ENCODE results near the gene GNRHR. TPM values are rescaled to one million over a fixed set of nuclear protein-coding genes. Genes with fewer than 3 reads are reported as not detected.
"Not testable (repeated sequence)": the region's sequence is repeated elsewhere in the genome, so short reads cannot be mapped to it uniquely, and the experiment has no call there.

GNRHR gene
- total and polyA plus RNA-seq, 9 donors: 0.24 to 0.61 (median 0.28) TPM; not detected in 2

GRCh38 chr4:67719953-67720617 is 34.1 kb downstream of the GNRHR start:
- DNase-seq: no peak
- Histone ChIP-seq H3K9me3 (replicated peaks; ENCODE audit: control insufficient read depth, low read depth, low read length) (no peaks in the 10 kb centered on the region), H3K4me1 (ENCODE audit: control insufficient read depth, insufficient read depth, low read length) (no peaks in the 10 kb centered on the region), H3K4me3 (ENCODE audit: low read length) (no peak overlapping the region), H3K27me3 (ENCODE audit: control insufficient read depth, insufficient read depth, low read length) (no peaks in the 10 kb centered on the region), H3K27ac (ENCODE audit: low read length) (no peak overlapping the region), H3K36me3 (ENCODE audit: control insufficient read depth, insufficient read depth, low read length) (peaks cover 25% of the 10 kb centered on the region)
- WGBS (ENCODE audit: insufficient coverage): 94% methylated on average over 3 of the region's 3 CpGs

GRCh38 chr4:67718848-67719247 is 35.3 kb downstream of the GNRHR start:
- no CpG with 5 or more reads among the region's 2 CpGs for WGBS (ENCODE audit: insufficient coverage)
- H3K4me1 ChIP-seq (ENCODE audit: control insufficient read depth, insufficient read depth, low read length): no peaks in the 10 kb centered on the region

DNA sequence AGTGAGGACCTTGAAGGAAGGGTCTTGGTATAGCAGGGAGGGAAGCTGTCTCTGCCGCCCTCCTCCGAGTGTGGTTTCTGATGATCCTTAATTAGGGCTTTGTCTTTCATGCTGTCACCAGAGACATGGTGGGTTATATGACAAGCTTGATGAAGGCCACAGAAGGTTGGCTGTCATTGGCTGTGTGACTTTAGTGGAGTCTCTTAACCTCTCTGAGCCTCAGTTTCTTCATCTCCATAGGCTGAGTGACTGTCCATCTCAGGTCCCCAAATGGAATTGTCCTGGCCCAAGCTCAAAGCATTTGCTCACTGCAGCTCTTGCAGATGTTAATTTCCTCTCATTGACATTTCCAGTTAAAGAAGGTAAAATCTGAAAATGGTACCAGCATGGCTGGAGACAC is 36.6 kb downstream of the GNRHR start:
- WGBS (ENCODE audit: insufficient coverage): 86% methylated on average over 2 of the region's 2 CpGs
- no peaks in the 10 kb centered on the region for H3K4me1 ChIP-seq (ENCODE audit: control insufficient read depth, insufficient read depth, low read length)
- no peaks in the 10 kb centered on the region for H3K27me3 ChIP-seq (ENCODE audit: control insufficient read depth, insufficient read depth, low read length)
- no peaks in the 10 kb centered on the region for H3K9me3 ChIP-seq (replicated peaks; ENCODE audit: control insufficient read depth, low read depth, low read length)
- no peak overlapping the region for H3K4me3 ChIP-seq (ENCODE audit: low read length)
- DNase-seq: no peak
- H3K36me3 ChIP-seq (ENCODE audit: control insufficient read depth, insufficient read depth, low read length): peaks cover 25% of the 10 kb centered on the region
- no peak overlapping the region for H3K27ac ChIP-seq (ENCODE audit: low read length)

More at GRCh38 chr4:67718848-67719247, 35.3 kb downstream of the GNRHR start:
- no peaks in the 10 kb centered on the region for H3K27me3 ChIP-seq (ENCODE audit: control insufficient read depth, insufficient read depth, low read length)
- DNase-seq: no peak
- peaks cover 25% of the 10 kb centered on the region for H3K36me3 ChIP-seq (ENCODE audit: control insufficient read depth, insufficient read depth, low read length)
- no peak overlapping the region for H3K4me3 ChIP-seq (ENCODE audit: low read length)
- no peaks in the 10 kb centered on the region for H3K9me3 ChIP-seq (replicated peaks; ENCODE audit: control insufficient read depth, low read depth, low read length)
- H3K27ac ChIP-seq (ENCODE audit: low read length): no peak overlapping the region

GRCh38 chr4:67714955-67715354 is 39.2 kb downstream of the GNRHR start:
- WGBS (ENCODE audit: insufficient coverage): 92% methylated on average over 6 of the region's 6 CpGs

DNA sequence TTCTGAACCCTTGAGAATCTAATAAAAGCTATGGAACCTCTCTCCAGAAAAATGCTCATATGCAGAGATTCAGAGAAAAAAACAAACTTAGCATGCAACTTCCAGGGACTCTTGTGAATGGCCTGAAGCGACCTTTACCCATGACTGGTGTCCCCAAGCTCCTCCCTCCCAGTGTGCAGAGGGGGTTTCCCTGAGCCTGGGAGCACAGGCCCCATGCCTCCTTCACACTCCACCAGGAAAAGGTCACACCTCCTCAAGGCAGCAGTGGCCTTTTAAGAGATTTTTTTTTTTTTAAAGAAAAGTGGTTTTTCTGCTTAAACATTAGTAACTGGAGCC is 40.0 kb downstream of the GNRHR start:
- no peak for DNase-seq
- H3K27me3 ChIP-seq (ENCODE audit: control insufficient read depth, insufficient read depth, low read length): no peaks in the 10 kb centered on the region
- H3K9me3 ChIP-seq (replicated peaks; ENCODE audit: control insufficient read depth, low read depth, low read length): no peaks in the 10 kb centered on the region
- H3K4me1 ChIP-seq (ENCODE audit: control insufficient read depth, insufficient read depth, low read length): no peaks in the 10 kb centered on the region
- no peak overlapping the region for H3K4me3 ChIP-seq (ENCODE audit: low read length)
- H3K27ac ChIP-seq (ENCODE audit: low read length): no peak overlapping the region
- WGBS (ENCODE audit: insufficient coverage): 60% methylated on average over 1 of the region's 1 CpG
- peaks cover 5% of the 10 kb centered on the region for H3K36me3 ChIP-seq (ENCODE audit: control insufficient read depth, insufficient read depth, low read length)

More at GRCh38 chr4:67714955-67715354, 39.2 kb downstream of the GNRHR start:
- Histone ChIP-seq H3K36me3 (ENCODE audit: control insufficient read depth, insufficient read depth, low read length) (peaks cover 5% of the 10 kb centered on the region), H3K4me3 (ENCODE audit: low read length) (no peak overlapping the region), H3K4me1 (ENCODE audit: control insufficient read depth, insufficient read depth, low read length) (no peaks in the 10 kb centered on the region), H3K27me3 (ENCODE audit: control insufficient read depth, insufficient read depth, low read length) (no peaks in the 10 kb centered on the region), H3K9me3 (replicated peaks; ENCODE audit: control insufficient read depth, low read depth, low read length) (no peaks in the 10 kb centered on the region), H3K27ac (ENCODE audit: low read length) (no peak overlapping the region)
- DNase-seq: no peak

- Histone ChIP-seq H3K9me3 (replicated peaks; ENCODE audit: control insufficient read depth, low read depth, low read length) (no peaks in the 10 kb centered on the region), H3K4me1 (ENCODE audit: control insufficient read depth, insufficient read depth, low read length) (no peaks in the 10 kb centered on the region), H3K4me3 (ENCODE audit: low read length) (no peak overlapping the region), H3K27ac (ENCODE audit: low read length) (no peak overlapping the region), H3K27me3 (ENCODE audit: control insufficient read depth, insufficient read depth, low read length) (no peaks in the 10 kb centered on the region), H3K36me3 (ENCODE audit: control insufficient read depth, insufficient read depth, low read length) (peaks cover 5% of the 10 kb centered on the region)
- 85% methylated on average over 2 of the region's 12 CpGs for WGBS (ENCODE audit: insufficient coverage)
- no peak for DNase-seq
These were observed 40.5 kb downstream of the GNRHR start for GRCh38 chr4:67713529-67714247.

- Histone ChIP-seq H3K4me1 (ENCODE audit: control insufficient read depth, insufficient read depth, low read length) (no peaks in the 10 kb centered on the region), H3K4me3 (ENCODE audit: low read length) (no peak overlapping the region), H3K36me3 (ENCODE audit: control insufficient read depth, insufficient read depth, low read length) (peaks cover 5% of the 10 kb centered on the region), H3K9me3 (replicated peaks; ENCODE audit: control insufficient read depth, low read depth, low read length) (no peaks in the 10 kb centered on the region), H3K27me3 (ENCODE audit: control insufficient read depth, insufficient read depth, low read length) (no peaks in the 10 kb centered on the region), H3K27ac (ENCODE audit: low read length) (no peak overlapping the region)
- DNase-seq: no peak
- whole genome bisulfite sequencing (ENCODE audit: insufficient coverage): 83% methylated on average over 5 of the region's 7 CpGs
These were observed 41.3 kb downstream of the GNRHR start for GRCh38 chr4:67712650-67713528.

DNA sequence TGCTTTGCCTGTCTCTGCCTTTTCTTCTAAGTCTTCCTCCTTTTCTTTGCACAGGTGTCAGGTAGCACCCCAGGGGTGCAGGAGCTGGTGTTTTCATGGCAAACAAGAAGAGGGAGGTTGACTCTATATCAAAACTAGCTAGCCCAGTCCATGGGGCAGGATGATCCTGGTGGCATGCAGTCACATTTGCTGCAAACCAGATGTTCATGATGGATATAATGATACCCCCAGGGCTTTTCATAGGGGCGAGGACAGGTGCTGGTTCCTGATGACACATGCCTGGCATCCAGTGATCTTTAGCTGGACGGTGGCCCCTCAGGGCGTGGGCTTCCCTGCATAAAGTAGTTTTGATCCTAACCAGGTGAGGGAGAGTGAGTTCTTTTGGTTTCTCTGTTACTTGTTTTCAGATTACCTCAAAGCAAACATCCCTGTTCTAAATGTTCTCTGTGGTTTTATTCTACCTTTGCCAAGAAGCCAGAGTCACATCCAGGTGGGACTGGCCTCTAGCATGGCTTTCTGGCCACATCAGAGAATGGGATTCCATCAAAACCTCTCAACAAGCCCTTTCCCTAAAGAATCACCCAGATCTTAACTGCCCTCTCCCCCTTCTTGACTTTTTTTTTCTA is 42.1 kb downstream of the GNRHR start:
- DNase-seq: no peak
- Histone ChIP-seq H3K27me3 (ENCODE audit: control insufficient read depth, insufficient read depth, low read length) (no peaks in the 10 kb centered on the region), H3K4me3 (ENCODE audit: low read length) (no peak overlapping the region), H3K36me3 (ENCODE audit: control insufficient read depth, insufficient read depth, low read length) (peaks cover 5% of the 10 kb centered on the region), H3K27ac (ENCODE audit: low read length) (no peak overlapping the region), H3K4me1 (ENCODE audit: control insufficient read depth, insufficient read depth, low read length) (no peaks in the 10 kb centered on the region), H3K9me3 (replicated peaks; ENCODE audit: control insufficient read depth, low read depth, low read length) (no peaks in the 10 kb centered on the region)
- WGBS (ENCODE audit: insufficient coverage): no CpG with 5 or more reads among the region's 3 CpGs

GRCh38 chr4:67706682-67707081 is 47.5 kb downstream of the GNRHR start:
- H3K9me3 ChIP-seq (replicated peaks; ENCODE audit: control insufficient read depth, low read depth, low read length); DNase-seq; H3K4me3 ChIP-seq (ENCODE audit: low read length); H3K27me3 ChIP-seq (ENCODE audit: control insufficient read depth, insufficient read depth, low read length); H3K4me1 ChIP-seq (ENCODE audit: control insufficient read depth, insufficient read depth, low read length); H3K27ac ChIP-seq (ENCODE audit: low read length); H3K36me3 ChIP-seq (ENCODE audit: control insufficient read depth, insufficient read depth, low read length): not testable (repeated sequence)
- no CpG with 5 or more reads among the region's 3 CpGs for WGBS (ENCODE audit: insufficient coverage)

DNA sequence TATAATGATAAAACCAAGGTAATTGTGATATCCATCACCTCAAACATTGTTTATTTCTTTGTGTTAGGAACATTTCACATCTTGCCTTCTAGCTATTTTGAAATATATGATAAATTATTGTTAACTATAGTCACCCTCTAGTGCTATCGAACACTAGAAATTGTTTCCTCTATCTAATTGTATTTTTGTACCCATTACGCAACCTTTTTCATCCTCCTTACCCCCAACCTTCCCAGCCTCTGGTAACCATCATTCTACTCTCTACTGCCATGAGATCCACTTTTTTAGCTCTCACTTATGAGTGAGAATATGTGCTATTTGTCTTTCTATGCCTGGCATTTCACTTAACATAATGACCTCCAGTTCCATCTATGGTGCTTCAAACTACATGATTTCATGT is 49.3 kb downstream of the GNRHR start:
- no CpG with 5 or more reads among the region's 2 CpGs for WGBS (ENCODE audit: insufficient coverage)
- Histone ChIP-seq H3K4me1 (ENCODE audit: control insufficient read depth, insufficient read depth, low read length) (peaks cover 2% of the 10 kb centered on the region), H3K27me3 (ENCODE audit: control insufficient read depth, insufficient read depth, low read length) (no peaks in the 10 kb centered on the region), H3K4me3 (ENCODE audit: low read length) (no peak overlapping the region), H3K9me3 (replicated peaks; ENCODE audit: control insufficient read depth, low read depth, low read length) (no peaks in the 10 kb centered on the region), H3K27ac (ENCODE audit: low read length) (no peak overlapping the region), H3K36me3 (ENCODE audit: control insufficient read depth, insufficient read depth, low read length) (no peaks in the 10 kb centered on the region)
- no peak for DNase-seq
